B cell (primary cell): ENCODE results near the gene POLR1D. TPM values are rescaled to one million over a fixed set of nuclear protein-coding genes. Genes with fewer than 3 reads are reported as not detected.

Source experiments
- ATAC-seq: fragments of 200-7000 bp; cut with Tn5 transposase; one replicate; pipeline ENCODE4 v1.10.0; 2021; ENCODE audit warnings: low read depth, mild to moderate bottlenecking, moderate number of reproducible peaks, moderate library complexity
- CTCF ChIA-PET: fragments of 350-600 bp; sonication (Branson Sonifier 250); formaldehyde crosslinking; loops from one replicate; lab custom pipeline; 2021; ENCODE audit warnings: antibody characterized with exemption, inconsistent platforms; lab: Charles Lee
- POLR2A ChIA-PET: fragments of 350-600 bp; sonication (Branson Sonifier 250); formaldehyde crosslinking; loops from one replicate; lab custom pipeline; 2021; ENCODE audit warnings: antibody characterized with exemption; lab: Charles Lee
- DNase-seq: peaks from one replicate; pipeline ENCODE4 v3.0.0; 2013
- H2AFZ ChIP-seq: 2 replicates; pipeline ENCODE4 v1.6.1; 2012; ENCODE audit warnings: mild to moderate bottlenecking, low read depth, low read length; ENCODE audit not compliant: insufficient read depth, poor library complexity, severe bottlenecking
- H3K27ac ChIP-seq, 2 donors: 1 replicate in 1 of 2; 2 replicates in 1 of 2; pipeline ENCODE4 v1.5.1; 2012 to 2013; ENCODE audit warnings: low read length in 2 of 2, mild to moderate bottlenecking in 2 of 2, moderate library complexity in 1 of 2
- H3K27me3 ChIP-seq, 4 experiments: fragments of 200-600 bp in 1 of 4; sonication (generic) in 1 of 4; replicated peaks in 1 of 4; 1 replicate in 2 of 4; 2 replicates in 2 of 4; pipeline versions ENCODE4 v1.6.1 to v1.7.0; 2013 to 2016; ENCODE audit warnings: low read length in 3 of 4, mild to moderate bottlenecking in 2 of 4, mixed read lengths in 1 of 4, moderate library complexity in 1 of 4; ENCODE audit not compliant: insufficient read depth in 4 of 4, control insufficient read depth in 3 of 4; ENCODE audit errors: control extremely low read depth in 1 of 4
- H3K36me3 ChIP-seq, 2 experiments: replicated peaks in 1 of 2; 1 replicate in 1 of 2; 2 replicates in 1 of 2; pipeline versions ENCODE4 v1.6.1 to v1.7.1; 2013; ENCODE audit warnings: low read length in 1 of 2; ENCODE audit not compliant: insufficient read depth in 2 of 2, control insufficient read depth in 1 of 2; ENCODE audit errors: control extremely low read depth in 1 of 2, extremely low read depth in 1 of 2
- H3K4me1 ChIP-seq, 2 donors: fragments of 200-600 bp in 1 of 2; sonication (generic) in 1 of 2; 1 replicate in 1 of 2; 2 replicates in 1 of 2; pipeline versions ENCODE4 v1.5.1 to v1.6.1; 2013 to 2017; ENCODE audit warnings: low read length in 2 of 2; ENCODE audit not compliant: control insufficient read depth in 2 of 2, insufficient read depth in 2 of 2
- H3K4me2 ChIP-seq: replicated peaks from 2 replicates; pipeline ENCODE3; 2012; ENCODE audit warnings: mild to moderate bottlenecking, low read depth, low read length; ENCODE audit not compliant: poor library complexity, severe bottlenecking
- H3K4me3 ChIP-seq, 5 experiments: fragments of 200-600 bp in 1 of 5; sonication (generic) in 1 of 5; 1 replicate in 3 of 5; 2 replicates in 2 of 5; pipeline versions ENCODE4 v1.5.1 to v1.7.0; 2011 to 2016; ENCODE audit warnings: low read length in 4 of 5, mild to moderate bottlenecking in 4 of 5, low read depth in 2 of 5, control low read depth in 1 of 5, moderate library complexity in 1 of 5; ENCODE audit not compliant: insufficient read depth in 1 of 5; ENCODE audit errors: control extremely low read depth in 1 of 5, extremely low read depth in 1 of 5
- H3K79me2 ChIP-seq: fragments of 200-600 bp; sonication (generic); one replicate; pipeline ENCODE4 v1.6.0; 2016; ENCODE audit warnings: low read length; ENCODE audit not compliant: control insufficient read depth, insufficient read depth
- H3K9ac ChIP-seq: fragments of 200-600 bp; sonication (generic); 2 replicates; pipeline ENCODE4 v1.6.1; 2017; ENCODE audit warnings: mild to moderate bottlenecking, low read length, moderate library complexity
- H3K9me3 ChIP-seq, 3 donors: one replicate each; pipeline versions ENCODE4 v1.6.1 to v1.7.1; 2013; ENCODE audit warnings: low read length in 2 of 3; ENCODE audit not compliant: control insufficient read depth in 2 of 3, insufficient read depth in 1 of 3; ENCODE audit errors: control extremely low read depth in 1 of 3
- H4K20me1 ChIP-seq: 2 replicates; pipeline ENCODE4 v1.6.0; 2012; ENCODE audit warnings: mild to moderate bottlenecking, low read length; ENCODE audit not compliant: insufficient read depth, control insufficient read depth, poor library complexity, severe bottlenecking
- H3K27ac Mint-ChIP-seq: one replicate; pipeline ENCODE4 v1.8.0; 2021; ENCODE audit warnings: mixed read lengths
- H3K27me3 Mint-ChIP-seq: one replicate; pipeline ENCODE4 v1.8.0; 2021; ENCODE audit warnings: mixed read lengths
- H3K4me1 Mint-ChIP-seq: one replicate; pipeline ENCODE4 v1.8.0; 2021; ENCODE audit warnings: mixed read lengths
- H3K4me3 Mint-ChIP-seq: one replicate; pipeline ENCODE4 v1.8.0; 2021; ENCODE audit warnings: mixed read lengths
- H3K9me3 Mint-ChIP-seq: one replicate; pipeline ENCODE4 v1.8.0; 2022; ENCODE audit warnings: mixed read lengths; ENCODE audit not compliant: insufficient read depth
- EZH2 ChIP-seq: IDR thresholded peaks from 2 replicates; pipeline ENCODE4 v1.6.1; 2012; ENCODE audit warnings: borderline replicate concordance, low read depth, mild to moderate bottlenecking, moderate library complexity, low read length; ENCODE audit not compliant: insufficient read depth, poor library complexity, severe bottlenecking
- WGBS: methylation state at CpG from one replicate; pipeline ENCODE4 v1.1.5; 2013; ENCODE audit warnings: missing lambda C conversion rate; ENCODE audit not compliant: insufficient coverage; 5-methylcytosine and 5-hydroxymethylcytosine counted together
- intact Hi-C: fragments of 100-400 bp; cut with micrococcal nuclease; formaldehyde crosslinking; loops from one replicate; pipeline ENCODE4 v1.10.0; 2022
- polyA plus RNA-seq: library from polyadenylated mRNA; depleted of rRNA; stranded (reverse); fragments of >200 nt; gene quantifications from 2 replicates; pipeline ENCODE4 v1.2.3, GENCODE V29; 2012
- total RNA-seq, 2 donors: library from RNA; stranded (reverse); fragments of 120-200 nt in 1 of 2; gene quantifications; 1 replicate in 1 of 2; 2 replicates in 1 of 2; pipeline versions ENCODE4 v1.2.3 to v1.2.4, GENCODE V29; 2013 to 2022
- TF ChIP-seq, protein P1 (sequence below): fragments of 200-600 bp; IDR thresholded peaks from one replicate; pipeline ENCODE4 v1.8.0; 2022; ENCODE audit warnings: antibody characterized with exemption, mild to moderate bottlenecking

The POLR1D gene
- total and polyA plus RNA-seq, 2 donors (not counting 1 experiment from before 2014, with no cell fraction given): 130 to 144 TPM

DNA sequence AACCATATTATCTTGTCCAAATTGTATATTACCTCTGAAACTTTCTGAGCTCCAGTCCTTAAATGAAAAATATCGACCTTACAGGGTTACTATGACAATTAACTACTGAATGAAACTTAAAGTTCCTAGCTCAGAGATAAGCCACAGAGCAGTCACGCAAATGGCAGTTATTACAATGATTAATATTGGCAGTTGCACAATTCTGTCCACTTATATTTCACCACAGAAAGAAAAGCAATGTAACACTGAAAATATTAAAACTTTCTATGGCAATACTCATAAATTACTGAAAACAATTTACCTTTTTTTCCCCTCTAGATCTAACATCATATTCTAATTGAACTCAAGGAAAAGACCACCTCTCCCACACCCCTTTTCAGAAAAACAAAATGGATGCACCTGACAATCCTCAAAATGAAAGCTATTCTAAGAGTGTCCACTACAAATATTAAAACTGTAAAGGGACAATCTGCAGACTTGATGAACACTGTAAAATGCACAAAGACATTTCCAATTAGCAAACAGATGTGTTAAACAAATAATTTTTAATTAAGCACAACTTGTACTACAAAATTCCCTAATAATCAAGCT lies 16.0 kb upstream of the POLR1D start:
- H3K4me1 Mint-ChIP-seq: peaks cover 41% of the 10 kb centered on the region
- Histone ChIP-seq H3K27ac (no peak overlapping the region), H3K4me2 (no peak overlapping the region), H4K20me1 (peaks cover 14% of the 10 kb centered on the region), H2AFZ (no peak overlapping the region), H3K4me3 (no peak overlapping the region), H3K27me3 (no peaks in the 10 kb centered on the region), H3K4me1 (peaks cover 0 to 12% of the 10 kb centered on the region in 2 donors), H3K79me2 (peaks cover 76% of the 10 kb centered on the region), H3K9ac (no peak overlapping the region), H3K36me3 (no peaks in the 10 kb centered on the region), H3K9me3 (peaks cover 0 to 4% (median 0%) of the 10 kb centered on the region in 3 donors)
- H3K9me3 Mint-ChIP-seq: no peaks in the 10 kb centered on the region
- H3K27ac Mint-ChIP-seq: no peak overlapping the region
- no peaks in the 10 kb centered on the region for H3K27me3 Mint-ChIP-seq
- CTCF ChIA-PET: interaction anchor here (0.9 to 1.1 kb wide), 2 partner anchors 72 to 246 kb away, joined by 3 read pairs; no protein-coding TSS in a partner anchor
- no peak for ATAC-seq
- intact Hi-C loops: no loop called here
- TF ChIP-seq, protein P1, sequence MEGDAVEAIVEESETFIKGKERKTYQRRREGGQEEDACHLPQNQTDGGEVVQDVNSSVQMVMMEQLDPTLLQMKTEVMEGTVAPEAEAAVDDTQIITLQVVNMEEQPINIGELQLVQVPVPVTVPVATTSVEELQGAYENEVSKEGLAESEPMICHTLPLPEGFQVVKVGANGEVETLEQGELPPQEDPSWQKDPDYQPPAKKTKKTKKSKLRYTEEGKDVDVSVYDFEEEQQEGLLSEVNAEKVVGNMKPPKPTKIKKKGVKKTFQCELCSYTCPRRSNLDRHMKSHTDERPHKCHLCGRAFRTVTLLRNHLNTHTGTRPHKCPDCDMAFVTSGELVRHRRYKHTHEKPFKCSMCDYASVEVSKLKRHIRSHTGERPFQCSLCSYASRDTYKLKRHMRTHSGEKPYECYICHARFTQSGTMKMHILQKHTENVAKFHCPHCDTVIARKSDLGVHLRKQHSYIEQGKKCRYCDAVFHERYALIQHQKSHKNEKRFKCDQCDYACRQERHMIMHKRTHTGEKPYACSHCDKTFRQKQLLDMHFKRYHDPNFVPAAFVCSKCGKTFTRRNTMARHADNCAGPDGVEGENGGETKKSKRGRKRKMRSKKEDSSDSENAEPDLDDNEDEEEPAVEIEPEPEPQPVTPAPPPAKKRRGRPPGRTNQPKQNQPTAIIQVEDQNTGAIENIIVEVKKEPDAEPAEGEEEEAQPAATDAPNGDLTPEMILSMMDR: no peak
- no peak for TF ChIP-seq EZH2
- no peak for DNase-seq
- no CpG with 5 or more reads among the region's 2 CpGs for WGBS
- POLR2A ChIA-PET: no interaction called here
- H3K4me3 Mint-ChIP-seq: no peak overlapping the region

GRCh38 chr13:27607125-27607524 lies 14.6 kb upstream of the POLR1D start:
- 15% methylated on average over 2 of the region's 4 CpGs for WGBS

More at GRCh38 chr13:27607125-27607524, 14.6 kb upstream of the POLR1D start:
- no peak overlapping the region for H3K27ac ChIP-seq
- no peak overlapping the region for H3K4me2 ChIP-seq
- H3K4me1 Mint-ChIP-seq: peaks cover 42% of the 10 kb centered on the region
- intact Hi-C loops: no loop called here
- ATAC-seq: no peak
- H3K27ac Mint-ChIP-seq: no peak overlapping the region
- no peak for TF ChIP-seq EZH2
- TF ChIP-seq, protein P1: no peak
- H3K9ac ChIP-seq: no peak overlapping the region
- peaks cover 0 to 16% of the 10 kb centered on the region in 2 donors for H3K4me1 ChIP-seq
- no peaks in the 10 kb centered on the region for H3K36me3 ChIP-seq
- H3K9me3 Mint-ChIP-seq: no peaks in the 10 kb centered on the region
- peaks cover 19% of the 10 kb centered on the region for H4K20me1 ChIP-seq
- no peaks in the 10 kb centered on the region for H3K27me3 ChIP-seq
- no peaks in the 10 kb centered on the region for H3K27me3 Mint-ChIP-seq
- no peak overlapping the region for H2AFZ ChIP-seq
- CTCF ChIA-PET: interaction anchor here (1.0 to 1.7 kb wide), 3 partner anchors 13 to 220 kb away, joined by 3 read pairs; partner anchors contain the start of gene LNX2
- peaks cover 84% of the 10 kb centered on the region for H3K79me2 ChIP-seq
- POLR2A ChIA-PET: no interaction called here
- H3K4me3 Mint-ChIP-seq: no peak overlapping the region
- DNase-seq: no peak
- H3K9me3 ChIP-seq: peaks cover 0 to 4% (median 0%) of the 10 kb centered on the region in 3 donors
- no peak overlapping the region for H3K4me3 ChIP-seq
